GM18861 (cell line): ENCODE measurements around the gene TMEM258.
A peak's percentile ranks its signal among the peaks of the same experiment; 100 is the strongest.

Experiments
- ATAC-seq: cut with Tn5 transposase; IDR thresholded peaks from one replicate; pipeline ENCODE4 v1.9.1; 2021; ENCODE audit not compliant: unreplicated experiment

Gene TMEM258

GRCh38 chr11:61762223-61762615 lies 30.2 kb downstream of the TMEM258 start:
- ATAC-seq: no peak

DNA sequence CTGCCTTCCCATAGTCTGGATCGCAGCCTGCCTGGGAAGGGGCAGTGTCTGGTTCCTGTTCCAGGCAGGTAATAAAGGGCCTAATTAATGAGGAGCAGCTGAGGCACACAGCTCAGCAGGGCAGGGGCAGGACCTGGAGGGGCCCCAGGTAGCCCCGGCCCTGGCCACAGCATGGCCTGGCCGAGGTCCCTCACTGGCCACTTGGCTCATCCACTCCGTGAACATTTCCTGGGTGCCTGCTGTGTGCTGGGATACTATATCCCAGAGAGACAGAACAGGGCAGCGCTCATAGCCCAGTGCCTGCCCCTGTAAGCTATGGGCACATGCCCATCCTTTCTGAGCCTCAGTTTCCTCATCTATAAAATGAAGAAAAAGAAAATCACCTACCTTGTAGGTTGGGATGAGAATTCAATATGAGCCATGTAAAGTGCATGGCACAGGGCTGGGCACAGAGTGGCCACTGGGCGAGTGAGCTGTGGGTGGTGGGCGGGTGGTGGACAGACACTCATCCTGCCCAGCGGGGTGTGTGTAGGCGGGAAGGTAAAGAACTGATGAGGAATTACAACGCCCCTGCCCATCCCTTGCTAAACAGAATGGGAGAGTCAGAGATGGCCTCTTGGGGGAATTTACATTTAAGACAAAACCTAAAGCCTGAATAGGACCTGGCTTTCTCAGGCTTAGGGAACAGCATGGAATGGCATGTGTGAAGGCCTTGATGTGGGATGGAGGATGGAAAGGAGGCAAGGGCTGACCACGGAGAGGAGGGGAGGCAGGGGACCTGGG lies 30.8 kb downstream of the TMEM258 start:
- ATAC-seq: no peak

GRCh38 chr11:61760946-61761345 lies 31.5 kb downstream of the TMEM258 start:
- ATAC-seq: no peak

GRCh38 chr11:61757213-61757862 lies 35.1 kb downstream of the TMEM258 start:
- ATAC-seq: no peak

- ATAC-seq: peak; percentile 44
Measured at GRCh38 chr11:61756452-61757212, 35.8 kb downstream of the TMEM258 start.

DNA sequence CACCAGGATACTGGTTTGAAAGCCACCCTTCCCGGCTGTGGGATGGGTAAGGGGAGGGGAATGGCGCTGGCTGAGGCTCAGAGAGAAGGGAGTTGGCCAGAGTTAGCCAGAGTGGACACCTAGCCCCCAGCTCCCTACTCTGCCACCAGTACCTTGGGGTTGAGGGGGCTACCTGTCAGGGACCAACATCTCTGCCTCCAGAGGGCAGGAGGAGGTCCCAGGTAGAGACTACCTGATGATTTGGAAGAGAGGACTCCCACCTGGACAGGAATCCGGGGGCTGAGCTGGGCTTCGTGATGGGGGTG lies 36.3 kb downstream of the TMEM258 start:
- ATAC-seq: no peak

GRCh38 chr11:61754534-61755482 lies 37.6 kb downstream of the TMEM258 start:
- no peak for ATAC-seq

DNA sequence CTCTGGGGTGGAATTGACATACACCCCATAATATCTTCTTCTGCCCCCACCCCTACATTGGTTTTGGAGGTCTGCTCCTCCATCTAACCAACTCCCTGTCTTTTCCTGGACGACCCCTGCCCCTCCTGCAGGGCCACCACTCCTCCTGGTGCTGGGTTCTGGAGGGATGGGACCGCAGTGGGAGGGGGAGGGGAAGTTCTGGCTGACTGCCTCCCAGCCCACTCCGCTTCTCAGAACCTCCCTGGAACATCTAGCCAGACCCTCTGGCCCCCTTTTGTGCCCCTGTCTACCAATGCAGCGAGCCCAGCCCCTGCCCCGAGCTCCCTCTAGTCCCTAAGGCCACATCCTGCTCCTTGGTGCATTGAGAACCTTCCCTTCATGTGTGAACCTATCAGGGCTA lies 38.7 kb downstream of the TMEM258 start:
- no peak for ATAC-seq

- ATAC-seq: no peak
Measured at GRCh38 chr11:61752925-61753521, 39.4 kb downstream of the TMEM258 start.

DNA sequence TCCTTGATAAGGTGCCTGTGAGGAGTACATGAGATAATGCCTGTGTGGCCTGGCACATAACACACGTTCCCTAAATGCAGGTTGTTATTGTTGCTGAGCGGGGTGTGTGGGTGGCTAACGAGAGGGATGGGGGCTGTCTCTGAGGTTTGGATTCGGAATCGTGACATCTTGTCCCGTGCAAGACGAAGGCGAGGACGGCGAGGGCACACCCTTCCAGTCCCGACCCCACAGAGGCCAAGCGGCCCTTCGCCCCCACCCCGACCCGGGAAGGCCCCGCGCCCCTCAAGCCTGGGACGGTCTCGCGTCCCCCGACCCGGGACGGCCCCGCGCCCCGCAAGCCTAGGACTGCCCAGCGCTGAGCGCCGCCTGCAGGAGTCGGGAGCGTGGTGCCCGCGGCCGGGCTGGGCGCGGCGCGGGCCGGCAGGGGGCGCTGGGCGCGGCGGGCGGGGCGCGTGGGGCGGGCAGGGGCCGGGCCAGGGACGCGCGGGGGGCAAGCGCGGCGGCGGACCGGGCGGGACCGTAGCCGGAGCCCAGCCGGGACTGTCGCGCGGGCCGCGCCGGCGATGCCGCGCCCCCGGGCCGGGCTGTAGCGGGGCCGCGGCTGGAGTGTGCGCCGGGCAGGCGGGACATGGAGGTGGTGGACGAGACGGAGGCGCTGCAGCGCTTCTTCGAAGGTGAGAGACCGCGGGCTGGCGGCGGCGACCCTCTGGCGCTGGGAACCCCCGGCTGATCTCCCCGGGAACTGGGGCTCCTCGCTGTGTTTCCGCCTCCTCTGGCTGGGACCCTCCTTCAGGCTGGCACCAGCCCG lies 40.1 kb downstream of the TMEM258 start, which contains the start of gene MYRF:
Gene MYRF, plus strand, starts transcription at position 520 of the 808 bp plus-strand sequence. Its CDS starts 109 bp downstream, at position 629.
- no peak for ATAC-seq

DNA sequence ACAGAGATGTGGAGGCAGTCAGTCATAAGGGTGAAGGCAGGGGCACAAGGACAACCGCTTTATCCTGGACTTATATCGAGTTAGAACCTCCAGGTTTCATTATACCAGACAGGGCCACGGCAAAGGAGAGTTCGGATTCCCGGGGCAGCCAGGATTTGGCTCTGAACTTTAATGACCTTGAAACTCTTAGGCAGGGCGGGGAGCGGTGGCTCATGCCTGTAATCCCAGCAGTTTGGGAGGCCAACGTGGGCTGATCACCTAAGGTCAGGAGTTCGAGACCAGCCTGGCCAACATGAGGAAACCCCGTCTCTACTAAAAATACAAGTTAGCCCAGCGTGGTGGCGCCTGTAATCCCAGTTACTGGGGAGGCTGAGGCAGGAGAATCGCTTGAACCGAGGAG lies 41.0 kb downstream of the TMEM258 start:
- no peak for ATAC-seq

DNA sequence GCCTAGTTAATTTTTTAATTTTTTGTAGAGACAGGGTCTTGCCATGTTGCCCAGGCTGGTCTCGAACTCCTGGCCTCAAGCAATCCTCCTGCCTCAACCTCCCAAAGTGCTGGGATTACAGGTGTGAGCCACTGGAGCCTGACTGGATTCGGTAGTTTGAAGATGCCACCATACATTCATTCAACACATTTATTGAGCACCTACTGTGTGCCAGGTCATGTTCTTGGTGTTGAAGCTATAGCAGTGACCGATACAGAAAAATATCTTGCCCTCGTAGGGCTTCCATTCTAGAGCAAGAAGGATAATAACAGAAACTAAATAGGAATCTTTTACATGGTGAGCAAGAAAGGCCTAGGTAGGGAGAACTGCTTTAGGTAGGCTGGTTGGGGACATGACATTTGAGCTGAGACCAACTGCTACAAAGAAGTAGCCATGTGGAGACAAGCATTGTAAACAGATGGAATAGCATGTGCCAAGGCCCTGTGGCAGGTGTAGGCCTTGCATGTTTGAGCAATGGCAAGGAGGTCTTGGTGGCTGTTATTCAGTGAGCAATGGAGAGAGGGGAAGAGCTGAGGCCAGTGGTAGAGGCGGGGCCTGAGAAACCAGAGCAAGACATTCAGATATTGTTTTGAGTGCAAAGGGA lies 41.6 kb downstream of the TMEM258 start:
- ATAC-seq: no peak

- ATAC-seq: no peak
Measured at GRCh38 chr11:61749591-61750217, 42.7 kb downstream of the TMEM258 start.

- no peak for ATAC-seq
Measured at GRCh38 chr11:61747967-61748285, 44.5 kb downstream of the TMEM258 start.

- ATAC-seq: peak; percentile 49
Measured at GRCh38 chr11:61747192-61747966, 45.0 kb downstream of the TMEM258 start.

GRCh38 chr11:61746442-61747191 lies 45.8 kb downstream of the TMEM258 start:
- no peak for ATAC-seq

GRCh38 chr11:61745781-61746441 lies 46.5 kb downstream of the TMEM258 start:
- no peak for ATAC-seq
